GM23248 (cell line): Measurements from ENCODE around the gene JMJD4. TPM values are rescaled to one million over a fixed set of nuclear protein-coding genes. Genes with fewer than 3 reads are reported as not detected.

Experiments used
- DNase-seq: peaks from one replicate; pipeline ENCODE4 v3.0.0-alpha.2; 2015
- H2AFZ ChIP-seq: fragments of 200-600 bp; sonication (generic); 2 replicates; pipeline ENCODE4 v1.6.1; 2016; ENCODE audit warnings: antibody characterized with exemption
- H3F3A ChIP-seq: fragments of 200-600 bp; sonication (generic); 2 replicates; pipeline ENCODE4 v1.6.1; 2016; ENCODE audit warnings: mild to moderate bottlenecking, antibody characterized with exemption, mixed run types; ENCODE audit not compliant: insufficient read depth
- H3K27ac ChIP-seq: fragments of 200-600 bp; sonication (generic); 2 replicates; pipeline ENCODE4 v1.5.1; 2016; ENCODE audit warnings: mild to moderate bottlenecking
- H3K27me3 ChIP-seq: fragments of 200-600 bp; sonication (generic); replicated peaks from 2 replicates; pipeline ENCODE4 v1.6.1; 2016; ENCODE audit warnings: mild to moderate bottlenecking; ENCODE audit not compliant: insufficient read depth
- H3K36me3 ChIP-seq: fragments of 200-600 bp; sonication (generic); 2 replicates; pipeline ENCODE4 v1.6.1; 2016; ENCODE audit warnings: low read depth, mild to moderate bottlenecking
- H3K4me1 ChIP-seq: fragments of 200-600 bp; sonication (generic); 2 replicates; pipeline ENCODE4 v1.6.1; 2016; ENCODE audit warnings: mild to moderate bottlenecking; ENCODE audit not compliant: insufficient read depth
- H3K4me2 ChIP-seq: fragments of 200-600 bp; sonication (generic); one replicate; pipeline ENCODE4 v1.6.1; 2016; ENCODE audit warnings: mild to moderate bottlenecking; ENCODE audit not compliant: unreplicated experiment
- H3K4me3 ChIP-seq: fragments of 200-600 bp; sonication (generic); 2 replicates; pipeline ENCODE4 v1.5.1; 2016; ENCODE audit warnings: mild to moderate bottlenecking
- H3K79me2 ChIP-seq: fragments of 200-600 bp; sonication (generic); 2 replicates; pipeline ENCODE4 v1.6.1; 2016; ENCODE audit warnings: mild to moderate bottlenecking; ENCODE audit not compliant: insufficient read depth
- H3K9ac ChIP-seq: fragments of 200-600 bp; sonication (generic); 2 replicates; pipeline ENCODE4 v1.6.1; 2016; ENCODE audit warnings: mild to moderate bottlenecking
- H3K9me2 ChIP-seq: fragments of 200-600 bp; sonication (generic); 2 replicates; pipeline ENCODE4 v1.6.1; 2016; ENCODE audit warnings: mixed run types, mild to moderate bottlenecking, moderate library complexity; ENCODE audit not compliant: insufficient read depth
- H3K9me3 ChIP-seq: fragments of 200-600 bp; sonication (generic); one replicate; pipeline ENCODE4 v1.6.1; 2017; ENCODE audit warnings: low read depth
- H4K20me1 ChIP-seq: fragments of 200-600 bp; sonication (generic); 2 replicates; pipeline ENCODE4 v1.6.0; 2016; ENCODE audit not compliant: insufficient read depth
- EZH2 ChIP-seq: fragments of 200-600 bp; sonication (generic); IDR thresholded peaks from 2 replicates; pipeline ENCODE4 v1.6.1; 2018; ENCODE audit warnings: antibody characterized with exemption, mild to moderate bottlenecking; ENCODE audit not compliant: insufficient read depth, poor library complexity, severe bottlenecking
- EZH2phosphoT487 ChIP-seq: fragments of 200-600 bp; sonication (generic); IDR thresholded peaks from 2 replicates; pipeline ENCODE4 v1.6.1; 2018; ENCODE audit warnings: antibody characterized with exemption, moderate library complexity, mild to moderate bottlenecking, low read depth; ENCODE audit not compliant: insufficient read depth
- WGBS, 2 experiments: methylation state at CpG; one replicate each; pipeline ENCODE4 v1.1.6; 2015 to 2017; ENCODE audit warnings: low lambda C conversion rate in 2 of 2, low coverage in 1 of 2; ENCODE audit errors: missing lambda C conversion rate in 2 of 2; 5-methylcytosine and 5-hydroxymethylcytosine counted together
- in situ Hi-C: fragments of 300-500 bp; cut with MboI; formaldehyde crosslinking; loops from 2 replicates; pipeline ENCODE4 v1.15.0; 2020
- polyA plus RNA-seq: library from polyadenylated mRNA; unstranded; fragments of >200 nt; fragmentation: Nextera tagmentation; extraction: Ambion mirVana; gene quantifications from 2 replicates; pipeline ENCODE4 v1.2.1, GENCODE V29; 2016
- total RNA-seq: library from RNA; depleted of rRNA; stranded (reverse); fragments of >200 nt; shearing (Covaris generic); gene quantifications from 2 replicates; pipeline ENCODE4 v1.2.3, GENCODE V29; 2014

The JMJD4 gene
- total and polyA plus RNA-seq, 2 experiments from 2014 or later = 16.1 to 26.9 TPM

GRCh38 chr1:227762231-227762911 is 27.3 kb upstream of the JMJD4 start:
- DNase-seq = peak; percentile 92
- peaks cover 10% of the 10 kb centered on the region; the same call in 1 of the 2 replicates for H3K36me3 ChIP-seq
- peaks cover 24% of the 10 kb centered on the region for H3K79me2 ChIP-seq
- peaks cover 37% of the 10 kb centered on the region for H3K4me1 ChIP-seq
- H4K20me1 ChIP-seq = 0 out of 2 replicates have a peak, but pooled peaks cover 13% of the 10 kb centered on the region
- no peaks in the 10 kb centered on the region for H3K9me2 ChIP-seq
- no peak overlapping the region for H3K4me2 ChIP-seq
- peak overlapping the region; percentile 1; the same call in 1 of the 2 replicates for H3K9ac ChIP-seq
- no peak overlapping the region for H2AFZ ChIP-seq
- no peaks in the 10 kb centered on the region for H3K9me3 ChIP-seq
- in situ Hi-C loops = loop anchor here (10.0 kb wide), 1 partner anchor 192 kb away; no protein-coding TSS in a partner anchor
- H3K27me3 ChIP-seq = no peaks in the 10 kb centered on the region
- peaks cover 31% of the 10 kb centered on the region for H3F3A ChIP-seq
- no peak overlapping the region for H3K4me3 ChIP-seq
- TF ChIP-seq EZH2 (no peak), EZH2phosphoT487 (no peak)
- no peak overlapping the region for H3K27ac ChIP-seq
- 18 to 22% methylated on average over 20 to 22 of the region's 22 CpGs for WGBS, 2 experiments

DNA sequence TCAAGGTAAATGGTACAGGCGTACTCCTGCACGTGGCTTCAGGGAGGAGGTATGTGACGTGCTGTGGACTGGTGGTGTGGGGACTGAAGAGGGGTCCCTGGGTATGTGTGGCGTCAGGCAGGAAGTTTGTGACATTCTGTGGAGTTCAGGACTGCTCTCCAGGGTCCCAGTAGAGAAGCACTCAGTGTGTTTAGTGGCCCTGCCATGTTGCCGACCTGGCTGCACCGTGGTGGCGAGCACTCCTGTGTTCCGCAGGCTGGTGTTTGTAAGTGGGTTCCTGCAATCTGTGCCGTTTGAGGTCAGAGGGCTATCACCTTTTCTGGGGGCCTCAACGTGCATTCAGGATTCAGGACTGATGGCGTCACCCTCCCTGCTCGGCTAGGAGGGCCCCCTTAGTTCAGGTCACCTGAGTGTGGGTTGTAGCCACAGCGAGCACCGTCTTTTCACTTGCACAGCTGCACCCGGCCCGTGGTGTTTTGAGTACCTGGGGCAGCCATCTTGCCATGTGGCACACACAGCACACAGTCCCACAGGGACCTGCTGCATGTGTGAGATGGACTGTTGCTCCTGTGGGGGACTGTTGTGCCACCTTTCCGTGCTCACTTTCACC is 26.6 kb upstream of the JMJD4 start:
- WGBS, 2 experiments = 81 to 84% methylated on average over 17 of the region's 17 CpGs
- Histone ChIP-seq H2AFZ (no peak overlapping the region), H4K20me1 (0 out of 2 replicates have a peak, but pooled peaks cover 13% of the 10 kb centered on the region), H3K79me2 (peaks cover 31% of the 10 kb centered on the region), H3K4me3 (no peak overlapping the region), H3K9me2 (no peaks in the 10 kb centered on the region), H3K9me3 (no peaks in the 10 kb centered on the region), H3K9ac (no peak overlapping the region; the same call in 1 of the 2 replicates), H3K36me3 (peaks cover 10% of the 10 kb centered on the region; the same call in 1 of the 2 replicates), H3K27me3 (no peaks in the 10 kb centered on the region), H3K27ac (no peak overlapping the region), H3K4me1 (peaks cover 37% of the 10 kb centered on the region), H3K4me2 (no peak overlapping the region), H3F3A (peaks cover 31% of the 10 kb centered on the region)
- in situ Hi-C loops = loop anchor here (10.0 kb wide), 1 partner anchor 193 kb away; no protein-coding TSS in a partner anchor
- DNase-seq = no peak
- TF ChIP-seq EZH2 = no peak
- TF ChIP-seq EZH2phosphoT487 = no peak

- Histone ChIP-seq H3K4me3 (no peak overlapping the region), H3K36me3 (peaks cover 10% of the 10 kb centered on the region; the same call in 1 of the 2 replicates), H3K27ac (peak overlapping the region; percentile 68; the same call in 1 of the 2 replicates), H3F3A (peaks cover 31% of the 10 kb centered on the region), H3K4me2 (no peak overlapping the region), H3K9me2 (no peaks in the 10 kb centered on the region), H3K9me3 (no peaks in the 10 kb centered on the region), H4K20me1 (0 out of 2 replicates have a peak, but pooled peaks cover 13% of the 10 kb centered on the region), H2AFZ (no peak overlapping the region), H3K9ac (peak overlapping the region; percentile 3; the same call in 1 of the 2 replicates), H3K4me1 (peaks cover 37% of the 10 kb centered on the region), H3K27me3 (no peaks in the 10 kb centered on the region), H3K79me2 (peaks cover 44% of the 10 kb centered on the region)
- in situ Hi-C loops = loop anchor here (10.0 kb wide), 1 partner anchor 194 kb away; no protein-coding TSS in a partner anchor
- 88% methylated on average over 9 of the region's 9 CpGs for WGBS, 2 experiments
- TF ChIP-seq EZH2phosphoT487 (no peak), EZH2 (no peak)
- DNase-seq = no peak
Measured at GRCh38 chr1:227760377-227760776, 25.3 kb upstream of the JMJD4 start.
